Suppressor macrophage treated with lipopolysaccharide for 1 hour (primary cell): ENCODE data around the gene TMEM258.

Source experiments
- DNase-seq, 3 donors: peaks; one replicate each; pipeline ENCODE4 v3.0.0-alpha.2; 2020 to 2022

Gene TMEM258

DNA sequence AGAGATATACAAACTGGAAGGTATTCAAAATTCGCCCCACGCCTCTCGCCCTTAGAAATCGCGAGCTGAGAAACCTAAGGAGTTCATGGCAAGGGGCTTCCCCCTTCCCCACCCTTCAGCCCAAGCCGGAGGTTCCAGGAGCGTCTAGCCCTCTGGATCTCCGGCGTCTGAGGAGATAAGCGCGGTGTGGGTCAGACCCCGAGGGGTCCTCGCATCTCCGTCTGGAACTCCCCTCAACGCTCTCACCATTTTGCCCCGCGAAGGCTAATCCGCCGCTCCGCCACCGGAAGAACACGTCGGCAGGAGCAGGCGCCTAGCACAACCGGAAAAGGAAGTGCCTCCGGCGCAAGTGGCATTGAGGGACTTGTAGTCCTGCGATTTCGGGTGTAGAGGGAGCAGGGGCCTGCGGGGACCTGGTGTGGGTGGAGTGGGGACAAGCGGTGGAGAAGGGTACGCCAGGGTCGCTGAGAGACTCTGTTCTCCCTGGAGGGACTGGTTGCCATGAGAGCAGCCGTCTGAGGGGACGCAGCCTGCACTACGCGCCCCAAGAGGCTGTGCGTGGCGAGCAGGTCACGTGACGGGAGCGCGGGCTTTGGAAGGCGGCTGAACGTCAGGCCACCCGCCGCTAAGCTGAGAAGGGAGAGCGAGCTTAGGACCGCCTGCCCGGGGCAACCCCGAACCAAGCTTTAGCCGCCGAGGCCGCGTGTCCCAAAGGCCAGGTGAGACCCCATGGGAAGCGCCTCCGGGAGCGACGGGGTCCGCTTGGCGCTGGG lies at the start of gene TMEM258, which contains the start of gene FEN1:
Gene TMEM258, minus strand, starts transcription at position 290 of the 773 bp plus-strand sequence. Its CDS starts 41 bp downstream, at position 249.
Gene FEN1, plus strand, starts transcription at position 602 of the 773 bp plus-strand sequence. CDS start 2,451 bp downstream, outside the sequence.
- peak; percentile 93 to 95 (median 93) for DNase-seq

DNA sequence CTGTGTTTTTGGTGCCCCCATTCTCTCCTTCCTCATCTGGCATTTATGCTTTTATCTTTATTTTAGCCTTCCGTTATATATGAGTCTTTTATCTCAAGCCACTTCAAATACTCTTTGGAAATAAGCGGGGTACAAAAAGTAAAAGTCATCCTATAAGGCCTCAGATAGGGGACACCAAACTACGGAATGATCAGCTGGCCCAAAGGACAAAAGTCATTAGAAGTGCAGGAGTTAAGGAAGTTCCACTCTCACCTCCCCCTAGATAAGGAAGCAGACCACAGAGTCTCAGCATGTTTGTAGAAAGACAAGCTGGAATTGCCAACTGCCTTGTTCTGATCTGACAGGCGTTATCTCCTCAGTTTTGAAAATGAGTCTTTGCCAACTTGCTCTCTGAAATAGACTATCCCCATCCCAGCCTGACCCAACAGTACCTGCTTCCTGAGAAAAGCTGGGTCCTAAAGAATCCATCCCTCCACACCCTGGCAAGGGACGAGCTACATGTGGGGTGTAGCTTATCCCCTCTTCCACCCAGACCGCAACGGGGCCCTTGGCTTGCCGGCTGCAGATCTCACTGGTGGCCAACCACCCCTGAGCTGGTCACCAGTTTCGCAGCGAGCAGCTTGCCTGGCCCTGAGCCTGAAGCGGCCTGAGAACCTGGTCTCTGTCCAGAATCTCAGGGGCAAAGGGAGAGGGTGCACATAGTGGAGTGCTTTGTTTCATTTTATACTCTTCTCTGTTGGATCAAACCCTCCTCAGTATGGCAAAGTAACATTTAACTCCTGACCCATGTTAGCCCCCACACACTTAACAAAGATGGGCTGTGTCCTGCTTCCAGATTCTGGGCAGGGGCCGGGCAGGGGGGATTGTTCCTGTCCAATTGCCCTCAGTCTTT lies 49.5 kb upstream of the TMEM258 start:
- DNase-seq: no peak

DNA sequence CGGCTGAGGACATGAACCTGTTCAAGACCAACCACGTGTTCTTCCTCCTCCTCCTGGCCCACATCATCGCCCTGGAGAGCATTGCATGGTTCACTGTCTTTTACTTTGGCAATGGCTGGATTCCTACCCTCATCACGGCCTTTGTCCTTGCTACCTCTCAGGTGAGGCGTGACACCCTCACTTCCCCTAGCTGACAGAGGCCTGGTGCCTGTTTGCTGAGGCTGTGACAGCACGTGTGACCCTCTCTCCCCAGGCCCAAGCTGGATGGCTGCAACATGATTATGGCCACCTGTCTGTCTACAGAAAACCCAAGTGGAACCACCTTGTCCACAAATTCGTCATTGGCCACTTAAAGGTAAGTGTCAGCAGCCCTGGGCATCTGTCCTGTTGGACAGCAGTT lies 48.0 kb upstream of the TMEM258 start:
- no peak for DNase-seq

DNA sequence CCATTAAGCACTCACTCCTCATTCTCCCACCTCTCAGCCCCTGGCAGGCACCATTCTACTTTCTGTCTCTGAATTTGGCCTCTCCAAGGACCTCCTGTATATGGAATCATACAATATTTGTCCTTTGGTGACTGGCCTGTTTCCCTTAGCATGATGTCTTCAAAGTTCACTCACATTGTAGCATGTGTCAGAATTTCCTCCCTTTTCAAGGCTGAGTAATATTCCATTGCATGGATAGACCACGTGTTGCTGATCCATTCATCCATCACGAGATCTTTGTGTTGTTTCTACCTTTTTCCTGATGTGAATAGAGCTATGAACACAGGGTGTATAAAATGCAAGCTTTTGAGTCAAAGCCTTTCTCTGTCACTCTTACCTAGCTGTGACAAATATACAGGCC lies 47.3 kb upstream of the TMEM258 start:
- DNase-seq: no peak

DNA sequence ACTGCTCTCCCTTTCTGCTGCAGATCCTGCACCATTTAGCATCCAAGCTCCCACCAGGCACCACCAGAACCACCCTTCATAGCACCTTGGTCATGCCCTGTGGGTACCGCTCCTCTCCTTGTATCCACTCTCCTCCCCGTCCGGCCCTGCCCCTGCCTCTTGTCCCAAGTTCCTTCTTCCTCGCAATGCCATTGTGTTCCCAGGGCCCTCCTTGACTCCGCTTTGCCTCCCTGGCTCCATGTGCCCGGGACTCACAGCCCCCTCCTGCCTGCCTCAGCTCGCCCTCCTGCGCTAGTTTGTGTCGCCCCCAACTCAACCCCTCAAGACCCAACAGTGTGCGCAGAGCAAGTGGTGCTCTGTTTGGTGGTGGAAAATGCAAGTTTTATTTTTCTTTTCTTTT lies 46.5 kb upstream of the TMEM258 start:
- DNase-seq: no peak

DNA sequence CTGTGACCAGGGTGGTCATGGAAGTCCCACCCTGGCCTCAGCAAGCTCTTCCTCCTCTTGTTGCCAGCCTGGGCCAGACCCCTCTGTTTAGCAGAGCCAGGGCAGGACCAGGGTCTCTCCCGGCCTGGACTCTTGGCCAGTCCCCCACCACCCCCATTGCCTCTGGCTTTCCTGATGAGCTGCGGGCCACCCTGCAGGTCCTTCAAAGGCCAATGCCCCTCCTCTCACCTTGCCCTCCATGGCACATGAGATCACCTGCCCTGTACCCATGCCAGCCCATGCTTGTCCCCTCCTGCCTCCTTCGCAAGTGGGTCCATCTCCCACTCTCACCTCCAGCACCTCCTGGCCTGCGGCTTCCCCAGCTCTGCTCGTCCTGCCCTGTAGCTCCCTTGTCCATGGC lies 46.1 kb upstream of the TMEM258 start:
- no peak for DNase-seq

DNA sequence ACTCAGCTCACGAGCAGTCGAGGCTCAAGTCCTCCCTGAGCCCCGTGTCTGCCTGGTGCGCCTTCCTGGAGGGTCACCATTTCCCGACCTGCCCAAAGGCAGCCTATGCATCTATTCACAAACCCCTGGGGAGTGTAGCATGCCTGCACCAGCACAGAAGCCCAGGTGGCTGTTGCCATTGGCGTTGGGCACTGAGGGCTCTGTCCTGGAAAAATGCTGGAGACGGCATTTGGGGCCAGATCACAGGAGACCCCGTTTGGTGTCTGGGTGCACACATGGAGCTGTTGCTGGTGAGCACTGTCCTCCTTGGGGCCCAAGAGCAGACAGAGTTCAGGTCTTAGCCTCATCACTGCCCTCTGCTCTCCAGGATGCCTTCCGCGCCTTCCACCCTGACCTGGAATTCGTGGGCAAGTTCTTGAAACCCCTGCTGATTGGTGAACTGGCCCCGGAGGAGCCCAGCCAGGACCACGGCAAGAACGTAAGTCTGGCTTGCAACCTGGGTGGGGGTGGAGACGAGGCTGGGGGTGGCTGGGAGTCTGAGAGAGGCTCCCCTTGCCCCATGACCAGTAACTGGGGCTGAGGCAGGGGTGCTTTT lies 45.1 kb upstream of the TMEM258 start:
- DNase-seq: no peak

DNA sequence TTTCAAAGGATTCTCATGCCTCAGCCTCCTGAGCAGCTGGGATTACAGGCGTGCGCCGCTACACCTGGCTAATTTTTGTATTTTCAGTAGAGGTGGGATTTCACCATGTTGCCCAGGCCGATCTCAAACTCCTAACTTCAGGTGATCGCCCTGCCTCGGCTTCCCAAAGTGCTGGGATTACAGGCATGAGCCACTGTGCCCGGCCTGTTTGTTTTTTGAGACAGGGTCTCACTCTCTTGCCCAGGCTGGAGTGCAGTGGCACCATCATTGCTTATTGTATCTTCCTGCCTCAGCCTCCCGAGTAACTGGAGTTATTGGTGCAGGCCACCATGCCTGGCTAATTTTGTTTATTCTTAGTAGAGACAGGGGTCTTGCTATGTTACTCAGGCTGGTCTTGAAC lies 43.8 kb upstream of the TMEM258 start:
- DNase-seq: no peak

DNA sequence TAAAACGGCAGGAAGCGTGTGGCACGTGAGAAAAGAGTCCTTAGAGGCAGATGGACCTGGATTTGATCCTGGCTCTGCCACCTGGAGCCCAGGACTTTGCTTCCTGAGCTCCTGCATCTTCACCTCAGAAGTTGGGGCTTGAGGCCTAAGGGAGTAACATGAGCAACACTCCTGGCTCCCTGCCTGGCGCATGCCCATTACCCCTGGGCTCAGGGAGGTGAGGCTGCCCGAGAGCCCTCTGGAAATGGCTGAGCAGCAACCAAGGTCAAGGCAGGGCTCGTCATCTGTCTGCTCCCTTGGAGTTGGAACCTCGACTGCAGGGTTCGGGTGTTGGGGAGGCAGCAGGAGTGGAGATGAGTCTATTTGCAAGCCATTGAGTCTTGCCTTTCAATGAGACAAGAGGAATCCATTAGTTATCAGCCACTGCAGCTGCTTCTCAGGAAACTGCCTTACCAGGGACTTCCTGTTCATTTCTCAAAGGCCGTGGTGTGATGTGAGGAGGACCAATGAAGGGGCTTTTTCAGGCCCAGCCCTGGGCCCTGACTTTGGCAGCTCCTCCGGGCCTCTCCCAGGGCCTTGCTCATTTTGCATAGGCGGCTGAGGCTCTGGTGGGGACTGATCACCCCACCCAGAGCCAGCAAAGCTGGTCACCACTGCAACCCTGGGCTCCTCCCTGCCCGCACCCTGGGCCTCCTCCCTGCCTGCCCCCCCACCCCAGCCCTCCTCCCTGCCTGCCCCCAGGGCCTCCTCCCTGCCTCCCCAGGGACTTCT lies 42.1 kb upstream of the TMEM258 start:
- peak; percentile 74 to 90 (median 90) for DNase-seq

DNA sequence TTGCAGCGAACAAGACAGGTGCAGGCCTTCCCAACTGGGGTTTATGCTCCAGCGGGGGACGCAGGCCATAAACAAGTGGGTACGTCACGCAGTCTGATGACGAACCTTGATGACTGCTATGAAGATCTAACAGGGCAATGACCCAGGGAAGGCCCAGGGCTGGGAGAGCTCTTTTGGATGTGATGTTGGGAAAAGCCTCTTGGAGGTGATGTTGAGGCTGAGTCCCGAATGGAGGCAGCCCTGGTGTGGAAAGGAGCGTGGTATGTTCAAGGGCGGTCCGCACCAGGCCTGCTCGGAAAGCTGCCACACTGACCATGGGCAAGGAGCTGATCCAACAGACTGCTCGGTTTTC lies 41.5 kb upstream of the TMEM258 start:
- no peak for DNase-seq

DNA sequence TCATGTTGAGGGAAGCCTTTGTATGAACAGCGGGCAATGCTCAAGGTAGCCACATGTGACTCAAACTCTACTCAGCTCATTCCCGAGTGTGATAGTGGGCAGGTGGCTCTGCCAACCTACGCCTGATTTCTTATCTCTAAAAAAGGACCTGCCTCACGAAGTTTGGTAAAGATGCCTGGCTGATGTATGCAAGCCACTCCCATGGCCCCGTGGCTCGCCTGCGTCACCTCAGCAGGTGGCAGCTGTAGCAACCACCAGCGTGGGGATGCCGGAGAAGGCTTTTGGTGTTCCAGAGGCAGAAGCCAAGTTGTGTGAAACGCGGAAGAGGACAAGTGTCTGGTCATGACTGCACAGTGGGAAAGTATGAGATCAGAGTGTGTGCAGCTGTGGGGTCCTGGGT lies 41.1 kb upstream of the TMEM258 start:
- DNase-seq: no peak

DNA sequence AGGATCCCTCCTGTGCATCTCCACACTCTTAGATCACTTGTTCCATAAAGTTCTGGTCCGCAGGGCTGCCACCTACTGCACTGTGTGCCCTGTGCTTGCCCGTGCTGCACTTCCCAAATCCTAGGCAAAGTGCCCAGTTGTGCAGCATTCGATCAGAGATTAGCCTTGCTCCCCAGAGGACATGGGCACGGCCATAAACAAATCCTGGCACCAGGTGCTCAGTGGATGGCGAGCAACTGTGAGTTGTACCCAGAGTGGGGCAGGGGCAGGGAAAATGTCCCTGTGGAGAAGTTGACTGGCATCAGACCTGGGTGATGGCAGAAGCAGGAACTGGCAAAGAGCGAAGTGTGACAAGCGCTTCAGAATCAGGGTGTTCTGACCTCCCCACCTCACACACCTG lies 40.4 kb upstream of the TMEM258 start:
- DNase-seq: no peak

DNA sequence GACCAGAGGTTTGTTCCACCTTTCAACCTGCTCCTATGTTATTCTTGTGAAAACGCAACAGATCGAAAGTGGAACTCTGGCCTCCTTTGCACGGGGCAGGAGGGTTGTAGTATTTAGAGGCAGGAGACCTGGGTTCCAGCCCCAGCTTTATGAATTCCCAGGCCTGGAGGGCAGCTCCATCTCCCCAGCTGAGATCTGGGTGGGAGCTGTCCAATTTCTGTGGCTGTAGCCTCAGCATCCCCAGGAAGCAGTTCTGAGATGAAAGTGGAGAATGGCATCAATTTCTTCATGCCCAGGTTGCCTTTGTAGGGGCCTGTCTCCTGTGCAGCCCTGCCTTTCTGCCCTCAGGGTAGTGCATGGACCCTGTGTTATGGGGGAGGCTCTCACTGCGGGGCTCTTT lies 39.8 kb upstream of the TMEM258 start:
- no peak for DNase-seq

DNA sequence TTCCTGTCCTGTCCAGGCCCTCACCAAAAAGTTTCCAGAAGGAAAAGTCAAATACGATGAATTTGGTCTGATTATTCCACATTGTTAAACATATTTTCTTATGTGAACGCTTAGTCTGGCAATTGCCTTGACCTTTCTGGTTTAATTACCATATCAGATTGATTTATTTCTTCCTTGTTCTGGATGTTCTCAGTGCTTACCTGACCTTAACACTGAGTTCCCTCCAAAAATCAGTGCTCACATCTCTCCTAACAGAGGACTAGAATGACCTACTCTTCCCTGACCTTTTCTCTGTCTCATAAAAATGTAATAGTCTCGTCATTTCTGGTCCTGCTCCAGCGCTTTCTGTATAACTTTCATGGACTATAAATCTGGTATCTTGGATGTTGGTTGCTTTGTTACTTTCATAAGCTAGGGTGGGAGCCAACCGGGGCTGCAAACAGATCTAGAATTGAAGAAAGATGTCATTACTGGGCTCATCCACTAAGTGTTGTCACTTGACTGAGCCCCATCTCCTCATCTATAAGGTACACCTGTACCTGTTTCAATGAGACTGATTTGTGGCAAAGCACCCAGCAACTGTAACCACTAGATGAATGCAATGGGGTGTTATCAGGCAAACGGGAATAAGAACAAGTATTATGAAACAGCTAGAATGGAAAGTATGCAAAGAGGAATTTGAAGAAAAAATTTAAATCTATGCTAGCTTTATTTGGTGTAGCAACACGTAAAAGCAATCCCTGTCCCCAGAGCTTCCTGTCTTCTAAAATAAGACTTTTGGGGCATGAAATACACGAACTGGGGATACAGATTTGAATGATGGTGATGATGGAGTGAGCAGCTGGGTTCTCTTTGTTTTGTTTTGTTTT lies 38.1 kb upstream of the TMEM258 start:
- DNase-seq: no peak

DNA sequence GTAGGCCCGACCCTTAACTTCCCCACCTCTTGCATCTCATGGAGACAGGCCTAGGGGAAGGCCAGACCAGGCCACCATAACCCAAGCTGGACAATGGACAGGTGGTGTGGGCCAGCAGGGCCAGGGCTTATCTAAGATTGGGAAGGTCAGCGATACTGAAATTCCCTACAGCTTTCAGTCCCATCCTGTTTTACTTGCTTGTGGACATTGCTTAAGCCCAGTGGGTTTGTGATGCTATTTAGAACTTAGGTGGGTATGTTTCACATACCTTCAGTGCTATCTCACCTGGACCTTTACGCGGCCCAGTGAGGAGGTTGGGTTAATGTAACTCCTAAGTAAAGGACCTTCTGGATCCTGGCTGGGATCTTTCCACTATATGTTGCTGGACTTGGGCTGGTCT lies 37.4 kb upstream of the TMEM258 start:
- no peak for DNase-seq

DNA sequence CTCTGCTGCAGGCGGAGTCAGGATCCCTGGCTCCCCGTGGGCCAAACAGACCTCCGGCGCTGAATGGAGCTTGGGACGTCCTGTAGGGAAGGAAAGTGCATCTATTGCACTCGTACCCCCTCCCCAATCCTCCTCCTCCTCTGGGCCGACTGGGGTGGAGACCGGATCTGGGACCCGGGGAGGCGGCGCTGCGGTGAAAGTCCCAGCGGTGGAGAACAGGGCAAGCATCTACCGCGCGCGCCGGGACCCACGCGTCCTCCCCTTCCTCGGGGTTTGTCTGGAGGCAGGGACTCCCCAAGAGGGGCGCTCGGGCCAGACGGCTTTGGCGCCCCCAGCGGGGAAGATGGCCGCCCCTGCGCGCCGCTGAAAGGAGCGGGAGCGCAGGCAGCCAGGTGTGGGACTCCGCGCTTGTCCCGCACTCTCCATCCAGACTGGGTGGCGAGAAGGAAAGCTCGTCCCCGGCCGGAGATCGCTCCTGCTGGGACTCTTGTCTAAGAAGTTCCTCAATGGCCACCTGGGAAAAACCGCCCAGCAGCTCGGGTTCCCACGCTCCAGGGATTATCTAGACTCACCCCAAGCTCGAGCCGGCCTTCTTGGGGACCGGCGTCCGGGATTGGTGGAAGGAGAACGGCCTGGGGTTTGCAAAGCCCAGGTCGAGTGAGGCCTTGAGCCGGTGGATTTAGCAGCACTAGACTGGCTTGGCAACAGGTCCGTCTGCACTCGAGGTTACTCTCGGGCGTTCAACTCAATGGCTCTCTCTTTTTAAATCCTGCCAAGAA lies 36.4 kb upstream of the TMEM258 start:
- peak; percentile 36 to 71 (median 55) for DNase-seq

DNA sequence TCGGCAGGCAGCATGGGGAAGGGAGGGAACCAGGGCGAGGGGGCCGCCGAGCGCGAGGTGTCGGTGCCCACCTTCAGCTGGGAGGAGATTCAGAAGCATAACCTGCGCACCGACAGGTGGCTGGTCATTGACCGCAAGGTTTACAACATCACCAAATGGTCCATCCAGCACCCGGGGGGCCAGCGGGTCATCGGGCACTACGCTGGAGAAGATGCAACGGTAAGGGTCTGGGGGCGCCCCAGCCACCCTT lies 35.9 kb upstream of the TMEM258 start:
- no peak for DNase-seq

DNA sequence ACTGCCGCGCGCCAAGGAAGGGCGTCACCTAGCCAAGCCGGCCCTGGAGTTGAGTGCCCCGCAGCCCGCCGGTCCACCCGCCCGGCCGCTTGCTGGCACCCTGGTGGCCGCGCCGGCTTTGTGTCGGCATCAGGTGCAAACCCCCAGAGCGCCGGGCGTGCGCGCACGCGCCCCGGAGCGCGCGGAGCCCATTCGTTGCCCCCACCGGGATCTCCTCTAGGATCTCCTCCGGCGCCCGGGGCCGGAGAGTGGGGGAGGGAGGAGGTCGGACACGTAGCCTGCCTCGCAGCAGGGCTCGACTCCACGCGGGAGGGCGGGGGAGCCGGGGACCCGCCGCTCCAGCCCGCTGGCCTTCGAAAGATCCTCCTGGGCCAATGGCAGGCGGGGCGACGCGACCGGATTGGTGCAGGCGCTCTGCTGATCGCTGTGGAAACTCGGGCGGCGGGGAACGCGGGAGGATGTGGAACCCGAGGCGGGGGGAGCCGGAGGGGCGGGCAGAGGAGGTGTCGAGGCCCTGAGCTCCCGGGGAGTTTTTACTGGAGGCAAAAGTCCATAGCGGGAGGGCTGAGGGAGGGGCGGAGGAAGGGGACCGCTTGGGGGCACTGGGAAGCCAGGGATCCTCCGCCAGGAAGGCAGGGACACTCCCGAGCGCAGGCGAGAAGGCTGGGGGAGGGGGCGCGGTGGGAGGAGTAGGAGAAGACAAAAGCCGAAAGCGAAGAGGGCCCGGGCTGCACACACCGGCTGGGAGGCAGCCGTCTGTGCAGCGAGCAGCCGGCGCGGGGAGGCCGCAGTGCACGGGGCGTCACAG lies 35.4 kb upstream of the TMEM258 start, which contains the start of gene FADS2:
Gene FADS2, plus strand, starts transcription at position 730 of the 808 bp plus-strand sequence. CDS start 91 bp downstream, outside the sequence.
- DNase-seq: peak; percentile 90 to 98 (median 94)

DNA sequence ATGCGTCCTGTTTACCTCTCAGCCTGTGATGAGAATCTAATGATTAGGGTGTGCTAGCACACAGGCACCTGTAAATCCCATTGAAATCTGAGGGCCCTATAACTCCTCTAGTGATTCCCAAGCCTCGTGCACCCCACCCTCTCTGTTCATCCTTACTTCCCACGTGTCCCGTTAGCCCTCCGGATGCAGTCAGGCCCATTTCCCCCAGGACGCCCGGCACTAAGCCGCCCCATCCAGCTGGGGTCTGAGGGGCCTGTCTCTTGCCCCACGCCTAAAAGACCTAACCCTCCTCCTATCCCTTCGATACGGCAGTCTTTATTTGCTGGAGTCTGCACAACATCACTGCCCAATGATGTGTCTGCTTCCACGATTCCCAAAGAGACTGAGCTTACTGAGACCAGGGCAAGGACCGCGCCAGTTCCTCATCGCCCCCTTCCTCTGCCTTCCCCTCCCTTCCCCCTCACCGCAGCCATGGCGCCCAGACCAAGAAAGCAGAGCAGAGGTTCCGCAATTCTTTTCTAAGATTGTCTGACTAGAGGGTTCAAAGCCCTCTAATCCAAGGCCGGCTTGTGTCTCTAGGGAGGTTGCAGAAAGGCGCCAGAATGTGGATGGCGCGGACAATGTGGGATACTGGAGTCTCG lies 34.7 kb upstream of the TMEM258 start:
- peak; percentile 61 to 81 (median 62) for DNase-seq

DNA sequence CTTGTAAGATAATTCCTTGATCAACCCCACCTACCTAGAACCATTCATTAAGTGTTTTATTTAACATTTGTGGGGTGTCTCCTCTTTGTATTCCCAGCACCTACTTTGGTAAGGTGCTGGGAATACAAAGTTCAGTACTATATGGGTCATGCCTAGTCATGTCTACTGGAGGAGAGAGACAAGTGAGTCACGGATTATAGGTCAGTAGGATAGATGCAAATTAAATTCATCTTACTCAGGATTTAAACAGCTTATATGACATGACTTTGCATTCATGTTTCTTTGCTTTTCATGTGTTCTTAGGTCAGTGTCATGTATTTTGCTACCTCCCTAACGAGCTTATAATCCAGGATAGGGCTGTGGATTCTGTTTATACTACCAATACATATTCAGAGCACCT lies 27.8 kb upstream of the TMEM258 start:
- peak in 2 of 3 donors; percentile 22 for DNase-seq
